Measurements from ENCODE around the gene AXL. TPM values are rescaled to one million over a fixed set of nuclear protein-coding genes. Genes with fewer than 3 reads are reported as not detected.

The AXL gene
- total RNA-seq, 1 experiment from 2014 or later: 27.7 TPM

- DNase-seq (ENCODE audit: extremely low read depth, low read depth): no peak
These were observed 87.1 kb downstream of the AXL start for GRCh38 chr19:41305927-41306793.

- DNase-seq (ENCODE audit: extremely low read depth, low read depth): no peak
These were observed 88.3 kb downstream of the AXL start for GRCh38 chr19:41307090-41307875.

GRCh38 chr19:41307954-41308449 lies 89.0 kb downstream of the AXL start:
- no peak for DNase-seq (ENCODE audit: extremely low read depth, low read depth)

- peak; percentile 81 for DNase-seq (ENCODE audit: extremely low read depth, low read depth)
These were observed 89.6 kb downstream of the AXL start for GRCh38 chr19:41308450-41309179.

GRCh38 chr19:41309180-41310032 lies 90.4 kb downstream of the AXL start:
- DNase-seq (ENCODE audit: extremely low read depth, low read depth): no peak

GRCh38 chr19:41310033-41310831 lies 91.2 kb downstream of the AXL start, which contains the start of gene CCDC97:
TSS of gene CCDC97 (plus strand) at chr19:41310172. CDS start at chr19:41310311, 139 bp downstream.
- peak; percentile 69 for DNase-seq (ENCODE audit: extremely low read depth, low read depth)

GRCh38 chr19:41311072-41311471 lies 92.0 kb downstream of the AXL start:
- no peak for DNase-seq (ENCODE audit: extremely low read depth, low read depth)

Small RNA genes within 50 kb of the gene (small RNA-seq; reads per million reads assigned to genes)
- gene RN7SL34P: 0 to 0.02 reads per million in 2 experiments

Other genes with a start within 250 kb of the AXL start
- not detected in 2 replicates for gene CYP2B6, start 227.9 kb upstream of the AXL start, total RNA-seq (2014; rRNA removed; shearing (Covaris generic))
- gene CYP2A13, start 130.8 kb upstream of the AXL start, total RNA-seq (2014; rRNA removed; shearing (Covaris generic)): not detected in 2 replicates
- gene CYP2F1, start 104.8 kb upstream of the AXL start, total RNA-seq (2014; rRNA removed; shearing (Covaris generic)): not detected in 2 replicates
- 0.22 TPM in 1 of 2 replicates, not detected in the other for gene CYP2S1, start 26.0 kb upstream of the AXL start, total RNA-seq (2014; rRNA removed; shearing (Covaris generic))
- 80.3 and 89.5 TPM in 2 replicates for gene HNRNPUL1, start 45.1 kb downstream of the AXL start, total RNA-seq (2014; rRNA removed; shearing (Covaris generic))
- 7.3 and 9.1 TPM in 2 replicates for gene CCDC97, start 90.9 kb downstream of the AXL start, total RNA-seq (2014; rRNA removed; shearing (Covaris generic))
- gene TGFB1, start 134.7 kb downstream of the AXL start, total RNA-seq (2014; rRNA removed; shearing (Covaris generic)): 4.8 and 9.4 TPM in 2 replicates
- 3.1 and 3.9 TPM in 2 replicates for gene B9D2, start 144.9 kb downstream of the AXL start, total RNA-seq (2014; rRNA removed; shearing (Covaris generic))
- gene TMEM91, start 157.3 kb downstream of the AXL start, total RNA-seq (2014; rRNA removed; shearing (Covaris generic)): 1.8 and 1.9 TPM in 2 replicates
- gene EXOSC5, start 178.1 kb downstream of the AXL start, total RNA-seq (2014; rRNA removed; shearing (Covaris generic)): 16.5 and 23.5 TPM in 2 replicates
- gene BCKDHA, start 178.6 kb downstream of the AXL start, total RNA-seq (2014; rRNA removed; shearing (Covaris generic)): 32.5 and 33.6 TPM in 2 replicates
- gene B3GNT8, start 208.2 kb downstream of the AXL start, total RNA-seq (2014; rRNA removed; shearing (Covaris generic)): not detected in 2 replicates
- gene DMAC2, start 220.7 kb downstream of the AXL start, total RNA-seq (2014; rRNA removed; shearing (Covaris generic)): 27.5 and 30.9 TPM in 2 replicates
- not detected in 2 replicates for gene ERICH4, start 223.9 kb downstream of the AXL start, total RNA-seq (2014; rRNA removed; shearing (Covaris generic))